ENCODE measurements around the gene ST6GALNAC6.

DNA sequence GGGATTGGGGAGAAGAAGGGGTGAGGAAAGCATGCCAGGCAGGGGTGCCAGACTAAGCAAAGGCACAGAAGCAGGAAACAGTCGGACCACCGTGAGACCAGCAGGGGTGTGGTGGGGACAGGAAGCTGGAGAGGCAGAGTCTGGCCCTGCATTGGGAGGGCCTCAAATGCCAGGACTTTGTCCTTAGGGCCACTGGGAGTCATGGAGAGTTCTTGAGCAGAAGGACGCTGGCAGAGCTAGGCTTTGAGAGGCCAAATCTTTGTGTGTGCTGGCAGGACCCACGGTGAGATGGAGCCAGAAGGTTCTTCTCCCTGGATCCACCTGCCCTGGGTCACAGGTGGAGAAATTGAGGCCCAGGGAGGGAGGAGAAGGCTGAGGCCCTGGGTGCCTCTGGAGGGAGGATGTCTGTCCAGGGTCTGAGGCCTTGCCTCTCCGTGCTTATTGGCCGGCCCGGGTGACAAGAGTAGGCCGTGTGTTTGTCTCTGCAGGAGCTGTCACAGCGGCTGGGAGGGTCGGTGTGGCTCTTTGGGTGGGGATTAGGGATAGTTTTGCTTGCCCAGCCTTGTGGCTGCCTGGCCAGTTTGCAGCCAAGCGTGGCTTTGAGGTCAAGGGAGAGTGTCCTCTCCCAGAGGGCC, 43.2 kb downstream of the ST6GALNAC6 start:
- no peak for TF ChIP-seq EZH2 (IDR thresholded peaks at IDR 0.05; ENCODE audit: borderline replicate concordance, low read length)
- TF ChIP-seq, protein P1, sequence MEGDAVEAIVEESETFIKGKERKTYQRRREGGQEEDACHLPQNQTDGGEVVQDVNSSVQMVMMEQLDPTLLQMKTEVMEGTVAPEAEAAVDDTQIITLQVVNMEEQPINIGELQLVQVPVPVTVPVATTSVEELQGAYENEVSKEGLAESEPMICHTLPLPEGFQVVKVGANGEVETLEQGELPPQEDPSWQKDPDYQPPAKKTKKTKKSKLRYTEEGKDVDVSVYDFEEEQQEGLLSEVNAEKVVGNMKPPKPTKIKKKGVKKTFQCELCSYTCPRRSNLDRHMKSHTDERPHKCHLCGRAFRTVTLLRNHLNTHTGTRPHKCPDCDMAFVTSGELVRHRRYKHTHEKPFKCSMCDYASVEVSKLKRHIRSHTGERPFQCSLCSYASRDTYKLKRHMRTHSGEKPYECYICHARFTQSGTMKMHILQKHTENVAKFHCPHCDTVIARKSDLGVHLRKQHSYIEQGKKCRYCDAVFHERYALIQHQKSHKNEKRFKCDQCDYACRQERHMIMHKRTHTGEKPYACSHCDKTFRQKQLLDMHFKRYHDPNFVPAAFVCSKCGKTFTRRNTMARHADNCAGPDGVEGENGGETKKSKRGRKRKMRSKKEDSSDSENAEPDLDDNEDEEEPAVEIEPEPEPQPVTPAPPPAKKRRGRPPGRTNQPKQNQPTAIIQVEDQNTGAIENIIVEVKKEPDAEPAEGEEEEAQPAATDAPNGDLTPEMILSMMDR (conservative IDR thresholded peaks at IDR 0.05 in 1 of 2, IDR thresholded peaks at IDR 0.05 in 1 of 2; ENCODE audit: extremely low read depth in 1 of 2, insufficient read depth in 1 of 2, low read depth in 1 of 2, low read length in 2 of 2), result no peak

Measured in mammary epithelial cell (primary cell).